Stimulated activated CD4-positive, alpha-beta T cell treated with anti-CD3 and anti-CD28 coated beads, Interleukin-12 subunit alpha, Interleukin-12 subunit beta, amount 100 ng/mL, for 4 hours (primary cell): ENCODE measurements around the gene MEST.
"Not testable (repeated sequence)": the region's sequence is repeated elsewhere in the genome, so short reads cannot be mapped to it uniquely, and the experiment has no call there.

Experiments used
- DNase-seq: peaks from one replicate; pipeline ENCODE4 v3.0.0-alpha.2; 2020

MEST gene

DNA sequence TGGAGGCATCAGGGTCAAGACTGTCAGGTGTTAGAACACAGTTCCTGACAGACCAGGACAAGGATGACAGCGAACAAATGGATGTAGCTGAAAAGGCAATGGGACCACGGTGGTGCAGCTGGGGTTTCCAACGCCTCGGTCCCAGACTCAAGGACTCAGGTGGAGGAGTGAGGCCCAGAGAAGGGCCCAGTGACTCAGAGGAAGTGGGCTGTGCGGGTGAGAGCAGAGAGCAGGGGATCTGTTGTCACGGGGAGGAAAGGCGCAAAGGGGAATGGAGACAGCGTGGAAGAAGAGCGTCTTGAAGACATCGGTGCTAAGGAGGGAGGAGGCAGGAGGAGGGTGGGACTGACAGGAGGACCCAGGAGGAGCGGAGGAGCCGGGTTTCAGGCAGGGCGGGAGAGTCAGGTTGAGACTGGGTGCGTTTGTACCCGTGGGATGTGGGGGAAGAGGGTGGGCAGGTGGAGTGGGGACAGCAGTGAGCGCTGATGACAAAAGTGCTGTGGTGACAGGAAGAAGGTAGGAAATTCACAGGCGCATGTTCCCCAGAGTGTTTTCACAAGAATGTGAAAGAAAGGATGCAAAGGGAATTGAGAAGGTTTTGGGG, 36.0 kb downstream of the MEST start:
- DNase-seq: not testable (repeated sequence)

DNA sequence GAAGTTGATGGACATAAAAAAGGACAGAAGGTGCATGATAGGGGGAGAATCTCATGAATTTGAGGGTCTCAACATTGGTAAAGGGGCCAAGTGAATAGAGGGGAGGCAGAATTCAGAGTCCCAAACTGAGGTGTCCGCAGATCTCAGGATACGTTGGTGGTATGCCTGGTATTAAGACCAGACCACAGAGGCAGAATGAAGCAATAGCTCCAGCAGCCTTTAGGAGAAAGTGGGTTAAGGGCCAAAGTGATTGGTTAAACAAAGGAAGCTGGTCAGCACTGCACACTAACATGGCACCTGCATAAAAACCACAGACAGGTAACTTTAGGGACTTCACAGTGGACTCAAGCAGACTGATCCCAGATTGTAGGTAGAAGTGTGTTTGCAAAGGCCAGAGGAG, 37.5 kb downstream of the MEST start:
- DNase-seq: no peak

GRCh38 chr7:130537894-130538293, 46.0 kb downstream of the MEST start:
- not testable (repeated sequence) for DNase-seq

GRCh38 chr7:130541287-130541686, 49.4 kb downstream of the MEST start:
- not testable (repeated sequence) for DNase-seq

DNA sequence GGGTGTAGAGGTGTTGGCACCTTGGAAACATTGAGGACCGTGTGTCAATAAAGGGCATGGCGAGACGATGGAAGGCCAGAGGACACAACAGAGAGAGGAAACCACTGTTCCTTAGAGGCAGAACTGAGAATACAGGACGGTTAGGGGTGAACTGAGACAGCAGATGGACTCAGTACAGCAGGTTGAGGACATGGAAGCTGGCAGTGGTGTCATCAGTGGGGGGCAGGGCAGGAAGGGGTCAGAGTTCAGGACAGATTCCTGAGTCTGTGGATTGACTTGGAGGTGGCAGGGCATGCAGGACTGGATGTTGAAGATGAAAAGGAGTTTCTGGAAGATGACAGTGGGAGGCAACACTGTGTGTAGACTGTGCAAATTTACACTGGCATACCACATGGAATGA, 50.4 kb downstream of the MEST start:
- DNase-seq: not testable (repeated sequence)

DNA sequence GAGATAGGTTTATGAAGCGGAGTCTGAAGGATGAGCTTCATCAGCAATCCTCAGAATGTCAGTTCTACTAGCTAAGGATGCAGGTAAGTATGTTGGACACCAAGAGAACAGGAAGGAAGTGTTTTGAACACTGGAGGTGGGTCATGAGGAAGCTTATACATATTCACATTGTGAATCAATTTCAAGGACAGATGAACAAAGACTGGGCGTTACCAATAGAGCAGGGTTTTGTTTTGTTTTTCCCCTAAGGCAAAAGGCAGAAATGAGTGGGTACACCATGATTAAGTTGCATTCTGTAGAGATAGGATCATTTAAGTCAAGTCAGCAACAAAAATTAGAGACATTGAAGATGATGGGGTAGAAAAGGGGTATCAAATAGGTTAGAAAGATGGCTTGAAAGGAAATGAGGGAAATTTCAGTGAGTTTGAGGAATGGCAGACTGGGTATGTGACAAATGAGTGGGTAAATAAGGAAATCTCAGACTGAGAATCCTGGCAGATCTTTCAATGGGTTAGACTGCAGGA, 51.7 kb downstream of the MEST start:
- DNase-seq: no peak

- DNase-seq: no peak
Observed at GRCh38 chr7:130544356-130544755, 52.5 kb downstream of the MEST start.

- DNase-seq: no peak
Observed at GRCh38 chr7:130553398-130554029, 61.6 kb downstream of the MEST start.

- no peak for DNase-seq
Observed at GRCh38 chr7:130554481-130554880, 62.6 kb downstream of the MEST start.
